ENCODE data around the gene COPA. TPM values are rescaled to one million over a fixed set of nuclear protein-coding genes. Genes with fewer than 3 reads are reported as not detected.

The COPA gene
- total RNA-seq, 1 experiment from 2014 or later, result 118 TPM

- Histone ChIP-seq H3K79me1 (ENCODE audit: insufficient read depth, low read depth, low read length, poor library complexity, severe bottlenecking) (no peaks in the 10 kb centered on the region), H2AK5ac (ENCODE audit: insufficient read length, low read length) (no peak overlapping the region), H2AFZ (ENCODE audit: low read length) (no peak overlapping the region), H3K4me2 (ENCODE audit: insufficient read depth, insufficient read length, low read length) (no peak overlapping the region), H4K91ac (ENCODE audit: insufficient read length, low read depth, low read length) (no peak overlapping the region), H3K14ac (ENCODE audit: insufficient read depth, low read length) (no peak overlapping the region), H3K79me2 (ENCODE audit: insufficient read depth, low read length) (peaks cover 6% of the 10 kb centered on the region), H2BK20ac (ENCODE audit: low read depth, low read length, poor library complexity, severe bottlenecking) (no peak overlapping the region), H4K8ac (replicated peaks; ENCODE audit: insufficient read length, low read depth, low read length) (no peak overlapping the region), H3K4ac (ENCODE audit: low read depth, low read length) (no peak overlapping the region), H2BK15ac (ENCODE audit: low read depth, low read length) (no peak overlapping the region), H4K5ac (ENCODE audit: insufficient read length, low read depth, low read length) (no peak overlapping the region), H3K9ac (ENCODE audit: extremely low read depth, insufficient read length, low read length) (no peak overlapping the region), H3K18ac (ENCODE audit: insufficient read length, low read depth, low read length) (no peak overlapping the region), H3K23ac (ENCODE audit: insufficient read length, low read depth, low read length) (no peak overlapping the region), H3T11ph (ENCODE audit: low read length) (no peak overlapping the region), H2BK12ac (ENCODE audit: insufficient read length, low read depth, low read length) (no peak overlapping the region), H3K27ac (ENCODE audit: insufficient read length, low read depth, low read length) (no peak overlapping the region), H3K4me1 (ENCODE audit: insufficient read depth, low read length) (0 out of 2 replicates have a peak, but pooled peaks cover 2% of the 10 kb centered on the region), H3K9me3 (ENCODE audit: control insufficient read depth, low read depth, low read length) (no peaks in the 10 kb centered on the region), H3K56ac (ENCODE audit: insufficient read length, low read depth, low read length) (no peak overlapping the region), H3K23me2 (ENCODE audit: insufficient read length, low read depth, low read length, poor library complexity, severe bottlenecking) (peaks cover 4% of the 10 kb centered on the region), H4K20me1 (ENCODE audit: control insufficient read depth, insufficient read depth, insufficient read length) (no peaks in the 10 kb centered on the region), H2BK120ac (ENCODE audit: low read depth, low read length, poor library complexity, severe bottlenecking) (no peak overlapping the region), H3K27me3 (ENCODE audit: insufficient read depth, low read length) (no peaks in the 10 kb centered on the region), H2BK5ac (ENCODE audit: insufficient read length, low read length) (no peak overlapping the region)
- Mint-ChIP-seq H3K4me3 (no peak overlapping the region), H3K9me3 (peaks cover 0 to 2% of the 10 kb centered on the region in 2 experiments; a peak in 1 of 5 replicates), H3K27ac (no peak overlapping the region), H3K4me1 (peaks cover 15 to 16% of the 10 kb centered on the region in 2 experiments), H3K27me3 (ENCODE audit: low read depth) (peaks cover 22% of the 10 kb centered on the region), H3K36me3 (ENCODE audit: insufficient read depth in 1 of 3, low read depth in 3 of 3) (peaks cover 0 to 5% (median 4%) of the 10 kb centered on the region in 3 experiments; a peak in 4 of 7 replicates)
- TF ChIP-seq, protein P1, sequence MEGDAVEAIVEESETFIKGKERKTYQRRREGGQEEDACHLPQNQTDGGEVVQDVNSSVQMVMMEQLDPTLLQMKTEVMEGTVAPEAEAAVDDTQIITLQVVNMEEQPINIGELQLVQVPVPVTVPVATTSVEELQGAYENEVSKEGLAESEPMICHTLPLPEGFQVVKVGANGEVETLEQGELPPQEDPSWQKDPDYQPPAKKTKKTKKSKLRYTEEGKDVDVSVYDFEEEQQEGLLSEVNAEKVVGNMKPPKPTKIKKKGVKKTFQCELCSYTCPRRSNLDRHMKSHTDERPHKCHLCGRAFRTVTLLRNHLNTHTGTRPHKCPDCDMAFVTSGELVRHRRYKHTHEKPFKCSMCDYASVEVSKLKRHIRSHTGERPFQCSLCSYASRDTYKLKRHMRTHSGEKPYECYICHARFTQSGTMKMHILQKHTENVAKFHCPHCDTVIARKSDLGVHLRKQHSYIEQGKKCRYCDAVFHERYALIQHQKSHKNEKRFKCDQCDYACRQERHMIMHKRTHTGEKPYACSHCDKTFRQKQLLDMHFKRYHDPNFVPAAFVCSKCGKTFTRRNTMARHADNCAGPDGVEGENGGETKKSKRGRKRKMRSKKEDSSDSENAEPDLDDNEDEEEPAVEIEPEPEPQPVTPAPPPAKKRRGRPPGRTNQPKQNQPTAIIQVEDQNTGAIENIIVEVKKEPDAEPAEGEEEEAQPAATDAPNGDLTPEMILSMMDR (conservative IDR thresholded peaks at IDR 0.05), result no peak
- DNase-seq, result no peak
- WGBS (ENCODE audit: extremely low coverage, insufficient read length, low lambda C conversion rate), result no CpG with 5 or more reads among the region's 4 CpGs
Observed at GRCh38 chr1:160264795-160265307, 78.2 kb downstream of the COPA start.

All from H9 (cell line).